OCI-M1 (cell line): ENCODE results near the gene PTPRJ.

Source experiments
- DNase-seq: peaks from one replicate; lab custom pipeline; 2025; lab: John Stamatoyannopoulos, UW

The PTPRJ gene

GRCh38 chr11:47967577-47968525 is 12.5 kb upstream of the PTPRJ start:
- no peak for DNase-seq

- peak; percentile 73 for DNase-seq
These were observed 11.0 kb upstream of the PTPRJ start for GRCh38 chr11:47969401-47969800.

GRCh38 chr11:47971501-47971900 is 8.9 kb upstream of the PTPRJ start:
- no peak for DNase-seq

- DNase-seq, result no peak
These were observed 7.2 kb upstream of the PTPRJ start for GRCh38 chr11:47973173-47973572.

GRCh38 chr11:47976931-47977330 is 3.4 kb upstream of the PTPRJ start:
- DNase-seq, result no peak

GRCh38 chr11:47977623-47978022 is 2.7 kb upstream of the PTPRJ start:
- no peak for DNase-seq

DNA sequence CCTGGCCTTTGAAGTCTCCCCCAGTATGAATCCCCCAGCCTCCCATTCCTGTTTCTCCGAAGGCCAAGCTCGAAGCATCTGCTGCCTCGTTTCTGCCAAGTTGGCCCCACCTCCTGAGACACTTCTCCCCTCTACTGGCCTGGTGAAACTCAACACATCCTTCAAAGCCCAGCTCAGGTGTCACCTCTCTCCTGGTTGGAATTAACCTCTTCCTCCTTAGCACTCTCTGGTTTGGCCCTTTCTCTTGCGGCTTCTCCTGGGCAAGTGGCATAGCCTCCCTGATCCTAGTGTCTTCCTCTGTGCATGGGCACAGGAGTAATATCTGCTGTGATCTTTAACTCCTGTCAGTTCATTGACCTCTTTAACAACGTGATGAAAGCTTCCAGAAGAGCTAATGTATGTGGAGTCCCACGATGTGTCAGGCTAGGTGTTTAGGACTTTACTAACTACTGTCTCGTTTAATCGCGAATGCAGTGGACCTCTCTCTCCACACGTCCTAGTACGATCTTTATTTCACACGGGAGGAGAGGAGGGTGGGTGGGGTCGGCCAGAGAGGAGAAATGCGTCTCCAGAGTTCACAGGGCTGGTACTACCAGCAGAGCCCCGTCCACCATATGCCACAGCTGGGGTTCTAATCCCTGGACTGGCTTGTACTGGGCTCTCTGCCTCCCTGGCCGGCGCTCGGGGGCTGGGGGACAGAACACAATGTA is 826 bp upstream of the PTPRJ start:
- DNase-seq, result no peak

- peak; percentile 53 for DNase-seq
These were observed 705 bp downstream of the PTPRJ start for GRCh38 chr11:47980907-47981621.

DNA sequence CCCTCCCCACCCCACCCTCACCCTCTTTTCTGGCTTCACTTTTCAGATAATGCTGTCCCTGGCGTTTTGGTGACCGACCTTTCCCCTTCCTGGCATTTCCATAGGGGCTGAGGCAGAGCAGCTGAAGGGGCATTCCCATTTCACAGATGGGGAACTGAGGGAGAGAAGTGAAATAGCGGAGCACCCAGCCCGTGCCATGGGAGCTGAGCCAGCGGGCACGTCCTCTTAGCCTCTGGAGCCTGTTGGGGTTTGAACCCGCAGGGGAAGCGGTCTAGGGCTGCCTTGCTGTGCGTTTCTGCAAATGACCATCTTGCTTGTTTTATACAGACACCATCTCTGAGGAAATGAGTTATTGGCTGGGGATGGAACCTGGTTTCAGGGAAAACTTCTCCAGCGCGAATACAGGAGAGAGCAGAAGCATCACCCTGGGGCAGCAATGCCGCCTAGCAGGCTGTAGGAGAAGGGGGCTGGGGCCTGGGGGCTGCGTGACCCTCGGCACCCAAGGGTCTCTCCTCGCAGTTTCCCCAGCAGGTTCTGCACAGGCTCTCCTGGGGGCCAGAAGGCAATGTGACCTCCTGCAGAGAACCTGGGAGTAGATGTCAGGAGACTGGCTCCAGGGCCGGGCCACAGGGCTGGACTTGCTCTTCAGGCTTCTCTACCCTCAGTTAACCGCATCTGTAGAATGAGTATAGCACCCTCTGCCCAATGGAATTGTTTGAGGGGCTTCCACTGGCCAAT is 1.5 kb downstream of the PTPRJ start:
- DNase-seq, result peak; percentile 25

GRCh38 chr11:47982616-47983015 is 2.3 kb downstream of the PTPRJ start:
- DNase-seq, result peak; percentile 57

- peak; percentile 80 for DNase-seq
These were observed 3.4 kb downstream of the PTPRJ start for GRCh38 chr11:47983464-47984397.

- DNase-seq, result peak; percentile 71
These were observed 5.9 kb downstream of the PTPRJ start for GRCh38 chr11:47986219-47986618.

DNA sequence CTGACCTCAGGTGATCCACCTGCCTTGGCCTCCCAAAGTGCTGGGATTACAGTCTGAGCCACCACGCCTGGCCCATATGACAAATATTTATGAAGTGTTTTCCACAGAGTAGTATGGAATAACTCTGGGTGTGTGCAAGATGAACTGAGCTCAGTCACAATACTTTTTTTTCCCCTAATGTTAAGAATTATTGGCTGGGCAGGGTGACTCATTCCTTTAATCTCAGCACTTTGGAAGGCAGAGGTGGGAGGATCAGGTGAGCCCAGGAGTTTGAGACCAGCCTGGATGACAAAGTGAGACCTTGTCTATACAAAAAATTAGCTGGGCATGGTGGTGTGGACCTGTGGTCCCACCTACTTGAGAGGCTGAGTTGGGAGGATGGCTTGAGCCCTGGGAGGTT is 6.4 kb downstream of the PTPRJ start:
- DNase-seq, result no peak

GRCh38 chr11:47987310-47987709 is 7.0 kb downstream of the PTPRJ start:
- DNase-seq, result peak; percentile 44

- DNase-seq, result peak; percentile 44
These were observed 7.4 kb downstream of the PTPRJ start for GRCh38 chr11:47987781-47988180.

GRCh38 chr11:47989779-47990178 is 9.4 kb downstream of the PTPRJ start:
- no peak for DNase-seq

DNA sequence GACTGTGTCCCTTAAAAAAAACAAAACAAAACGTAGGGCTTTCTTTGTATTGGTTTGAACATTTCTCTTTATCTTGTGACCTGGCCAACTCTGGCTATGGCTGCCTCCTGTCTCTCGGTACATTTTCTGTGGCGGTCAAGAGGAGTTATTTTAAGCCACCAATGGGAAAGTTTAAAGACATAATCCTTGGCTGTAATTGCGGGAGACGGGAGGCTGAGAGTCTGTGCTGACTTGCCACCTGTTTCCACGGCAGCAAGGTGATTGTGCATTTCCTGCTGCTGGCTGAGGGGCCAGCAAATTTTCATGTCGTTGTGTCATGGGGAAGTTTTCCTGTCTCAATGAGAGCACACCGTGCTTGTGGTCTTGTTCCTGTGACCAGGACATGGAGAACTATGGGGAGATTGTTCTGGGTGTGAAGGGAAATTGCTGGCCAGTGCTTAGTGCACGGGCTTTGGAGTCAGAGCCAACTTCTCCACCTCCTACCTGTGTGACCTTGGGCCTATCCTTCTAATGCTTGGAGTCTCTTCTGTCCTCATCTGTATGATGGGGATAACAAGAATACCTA is 11.0 kb downstream of the PTPRJ start:
- DNase-seq, result peak; percentile 47

DNA sequence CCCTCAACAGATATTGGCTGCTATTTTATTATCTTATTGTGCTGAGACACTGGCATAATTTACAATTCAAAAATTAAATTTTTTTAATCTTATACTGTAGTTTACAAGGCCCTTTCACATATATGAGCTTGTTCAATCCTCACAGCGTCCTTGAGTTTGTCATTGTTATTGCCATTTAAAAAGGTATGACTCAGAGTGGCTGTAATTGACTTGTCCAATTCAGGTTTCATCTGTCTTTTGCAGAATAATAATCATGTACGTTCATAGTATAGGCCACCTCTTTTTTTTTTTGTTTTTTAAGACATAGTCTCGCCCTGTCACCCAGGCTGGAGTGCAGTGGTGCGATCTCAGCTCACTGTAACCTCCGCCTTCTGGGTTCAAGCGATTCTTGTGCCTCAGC is 11.5 kb downstream of the PTPRJ start:
- no peak for DNase-seq

GRCh38 chr11:47992959-47993820 is 12.8 kb downstream of the PTPRJ start:
- DNase-seq, result peak; percentile 77
